Muscle layer of duodenum (tissue), 2 donors: ENCODE data around the gene RNU1-3.

ENCODE experiments used
- H3K27ac ChIP-seq: one replicate; pipeline ENCODE4 v1.7.0; 2013; ENCODE audit warnings: mild to moderate bottlenecking, low read length
- H3K27me3 ChIP-seq: one replicate; pipeline ENCODE4 v1.7.0; 2013; ENCODE audit warnings: low read depth, mild to moderate bottlenecking, control low read depth, low read length
- H3K36me3 ChIP-seq, 2 donors: one replicate each; pipeline ENCODE4 v1.7.0; 2013; ENCODE audit warnings: low read length in 2 of 2, control low read depth in 1 of 2, mild to moderate bottlenecking in 1 of 2; ENCODE audit not compliant: insufficient read depth in 2 of 2, control insufficient read depth in 1 of 2
- H3K4me1 ChIP-seq, 2 donors: one replicate each; pipeline ENCODE4 v1.7.0; 2013; ENCODE audit warnings: low read length in 2 of 2, mild to moderate bottlenecking in 2 of 2, control low read depth in 1 of 2, moderate library complexity in 1 of 2; ENCODE audit not compliant: insufficient read depth in 2 of 2, control insufficient read depth in 1 of 2
- H3K4me3 ChIP-seq, 2 donors: one replicate each; pipeline ENCODE4 v1.7.0; 2013; ENCODE audit warnings: low read length in 2 of 2, low read depth in 1 of 2, mild to moderate bottlenecking in 1 of 2
- H3K9me3 ChIP-seq, 2 donors: one replicate each; pipeline ENCODE4 v1.7.0; 2013; ENCODE audit warnings: low read length in 2 of 2, control low read depth in 1 of 2, mild to moderate bottlenecking in 1 of 2; ENCODE audit not compliant: control insufficient read depth in 1 of 2
- donor health status: healthy.

RNU1-3 gene

GRCh38 chr1:16617778-16618580, 48.8 kb downstream of the RNU1-3 start:
- no peaks in the 10 kb centered on the region for H3K27me3 ChIP-seq
- peaks cover 0 to 6% of the 10 kb centered on the region in 2 donors for H3K4me1 ChIP-seq
- H3K9me3 ChIP-seq: no peaks in the 10 kb centered on the region
- H3K36me3 ChIP-seq: peaks cover 13 to 46% of the 10 kb centered on the region in 2 donors
- no peak overlapping the region for H3K4me3 ChIP-seq
- H3K27ac ChIP-seq: no peak overlapping the region

GRCh38 chr1:16617114-16617631, 49.6 kb downstream of the RNU1-3 start:
- Histone ChIP-seq H3K27me3 (no peaks in the 10 kb centered on the region), H3K27ac (no peak overlapping the region), H3K4me1 (peaks cover 0 to 9% of the 10 kb centered on the region in 2 donors), H3K4me3 (no peak overlapping the region), H3K36me3 (peaks cover 13 to 38% of the 10 kb centered on the region in 2 donors), H3K9me3 (no peaks in the 10 kb centered on the region)
